Fibroblast of lung (primary cell): ENCODE results near the gene ROM1. TPM values are rescaled to one million over a fixed set of nuclear protein-coding genes. Genes with fewer than 3 reads are reported as not detected.

ENCODE experiments used
- DNase-seq, 2 donors: peaks; one replicate each; pipeline versions ENCODE4 v3.0.0 to v3.0.0-alpha.2; 2010; ENCODE audit warnings: low read depth in 2 of 2
- H2AFZ ChIP-seq: 2 replicates; pipeline ENCODE4 v1.5.1; 2012; ENCODE audit warnings: low read length, control low read depth, inconsistent platforms
- H3K27ac ChIP-seq: 2 replicates; pipeline ENCODE4 v1.5.1; 2011; ENCODE audit warnings: low read length, control low read depth; ENCODE audit not compliant: insufficient read depth
- H3K27me3 ChIP-seq: 2 replicates; pipeline ENCODE4 v1.5.1; 2011; ENCODE audit warnings: mild to moderate bottlenecking, low read length; ENCODE audit not compliant: control insufficient read depth, insufficient read depth
- H3K36me3 ChIP-seq: 2 replicates; pipeline ENCODE4 v1.5.1; 2011; ENCODE audit warnings: low read length; ENCODE audit not compliant: control insufficient read depth, insufficient read depth
- H3K4me1 ChIP-seq: 2 replicates; pipeline ENCODE4 v1.5.1; 2011; ENCODE audit warnings: low read length; ENCODE audit not compliant: control insufficient read depth, insufficient read depth; ENCODE audit errors: extremely low read depth
- H3K4me2 ChIP-seq: 2 replicates; pipeline ENCODE4 v1.5.1; 2011; ENCODE audit warnings: low read length, control low read depth; ENCODE audit not compliant: insufficient read depth; ENCODE audit errors: extremely low read depth
- H3K4me3 ChIP-seq, 4 experiments: fragments of 200-600 bp in 1 of 4; sonication (generic) in 1 of 4; replicated peaks in 1 of 4; 2 replicates each; pipeline ENCODE4 v1.5.1; 2011 to 2016; ENCODE audit warnings: low read length in 4 of 4, low read depth in 3 of 4, mild to moderate bottlenecking in 3 of 4, control low read depth in 2 of 4, inconsistent platforms in 1 of 4, mixed read lengths in 1 of 4; ENCODE audit not compliant: insufficient read depth in 1 of 4; ENCODE audit errors: control extremely low read depth in 1 of 4
- H3K79me2 ChIP-seq: 2 replicates; pipeline ENCODE4 v1.5.1; 2012; ENCODE audit warnings: mild to moderate bottlenecking, low read length, inconsistent platforms; ENCODE audit not compliant: control insufficient read depth, insufficient read depth
- H3K9ac ChIP-seq: 2 replicates; pipeline ENCODE4 v1.5.1; 2011; ENCODE audit warnings: mild to moderate bottlenecking, low read length, control low read depth; ENCODE audit not compliant: insufficient read depth
- H3K9me3 ChIP-seq: 2 replicates; pipeline ENCODE4 v1.5.1; 2012; ENCODE audit warnings: low read depth, low read length; ENCODE audit not compliant: control insufficient read depth, insufficient read depth
- H4K20me1 ChIP-seq: 2 replicates; pipeline ENCODE4 v1.5.1; 2011; ENCODE audit warnings: low read length; ENCODE audit not compliant: control insufficient read depth, insufficient read depth; ENCODE audit errors: extremely low read depth
- CTCF ChIP-seq, 2 donors: IDR thresholded peaks in 1 of 2; conservative IDR thresholded peaks in 1 of 2; 1 replicate in 1 of 2; 2 replicates in 1 of 2; pipeline ENCODE4 v1.5.1; 2011 to 2012; ENCODE audit warnings: low read length in 2 of 2, control low read depth in 1 of 2, inconsistent platforms in 1 of 2, low read depth in 1 of 2, mild to moderate bottlenecking in 1 of 2
- EZH2 ChIP-seq: IDR thresholded peaks from 2 replicates; pipeline ENCODE4 v1.5.1; 2012; ENCODE audit warnings: low read length, control low read depth, mild to moderate bottlenecking; ENCODE audit errors: missing control alignments
- polyA plus RNA-seq, 2 donors: library from polyadenylated mRNA; depleted of rRNA in 1 of 2; stranded (reverse) in 1 of 2; unstranded in 1 of 2; fragments of >200 nt; gene quantifications; 2 replicates each; pipeline ENCODE4 v1.2.1, GENCODE V29; 2011 to 2012; ENCODE audit warnings: missing spikeins in 1 of 2
- total RNA-seq: library from RNA; depleted of rRNA; stranded (reverse); fragments of >200 nt; gene quantifications from 2 replicates; pipeline ENCODE4 v1.2.1, GENCODE V29; 2014

The ROM1 gene
- total and polyA plus RNA-seq, 2 donors (not counting 1 experiment from before 2014, with no cell fraction given): 1.7 to 9.9 TPM

GRCh38 chr11:62599901-62600300, 13.2 kb upstream of the ROM1 start:
- peak overlapping the region; percentile 77 to 93 (median 89) for H3K4me3 ChIP-seq
- H3K4me1 ChIP-seq: peaks cover 6% of the 10 kb centered on the region
- peak overlapping the region; percentile 92 for H3K27ac ChIP-seq
- TF ChIP-seq EZH2 (no peak), CTCF (conservative IDR thresholded peaks at IDR 0.05 in 1 of 2, IDR thresholded peaks at IDR 0.05 in 1 of 2; ENCODE audit: low read depth in 1 of 2, low read length in 2 of 2) (no peak)
- H2AFZ ChIP-seq: no peak overlapping the region
- H3K36me3 ChIP-seq: peaks cover 18% of the 10 kb centered on the region
- no peaks in the 10 kb centered on the region for H3K27me3 ChIP-seq
- no peaks in the 10 kb centered on the region for H3K9me3 ChIP-seq
- peak overlapping the region; percentile 88 for H3K4me2 ChIP-seq
- H3K79me2 ChIP-seq: peaks cover 37% of the 10 kb centered on the region
- no peak for DNase-seq
- H4K20me1 ChIP-seq: no peaks in the 10 kb centered on the region
- peak overlapping the region; percentile 94 for H3K9ac ChIP-seq

- no peaks in the 10 kb centered on the region for H3K27me3 ChIP-seq
- peaks cover 6% of the 10 kb centered on the region for H3K4me1 ChIP-seq
- TF ChIP-seq EZH2 (no peak), CTCF (conservative IDR thresholded peaks at IDR 0.05 in 1 of 2, IDR thresholded peaks at IDR 0.05 in 1 of 2; ENCODE audit: low read depth in 1 of 2, low read length in 2 of 2) (no peak)
- H3K4me2 ChIP-seq: peak overlapping the region; percentile 88
- no peaks in the 10 kb centered on the region for H3K9me3 ChIP-seq
- peak overlapping the region; percentile 92 for H3K27ac ChIP-seq
- H2AFZ ChIP-seq: no peak overlapping the region
- peak overlapping the region; percentile 94 for H3K9ac ChIP-seq
- DNase-seq: no peak
- H3K4me3 ChIP-seq: peak overlapping the region; percentile 77 to 93 (median 89)
- peaks cover 37% of the 10 kb centered on the region for H3K79me2 ChIP-seq
- peaks cover 20% of the 10 kb centered on the region for H3K36me3 ChIP-seq
- no peaks in the 10 kb centered on the region for H4K20me1 ChIP-seq
Observed at GRCh38 chr11:62600367-62601121, 12.5 kb upstream of the ROM1 start.

GRCh38 chr11:62601122-62601371, 12.0 kb upstream of the ROM1 start:
- no peaks in the 10 kb centered on the region for H4K20me1 ChIP-seq
- H3K4me2 ChIP-seq: peak overlapping the region; percentile 88
- no peaks in the 10 kb centered on the region for H3K27me3 ChIP-seq
- TF ChIP-seq EZH2: no peak
- no peak for TF ChIP-seq CTCF (conservative IDR thresholded peaks at IDR 0.05 in 1 of 2, IDR thresholded peaks at IDR 0.05 in 1 of 2; ENCODE audit: low read depth in 1 of 2, low read length in 2 of 2)
- peak overlapping the region; percentile 94 for H3K9ac ChIP-seq
- H3K9me3 ChIP-seq: no peaks in the 10 kb centered on the region
- H2AFZ ChIP-seq: no peak overlapping the region
- peak overlapping the region; percentile 77 to 93 (median 89) for H3K4me3 ChIP-seq
- peaks cover 21% of the 10 kb centered on the region for H3K36me3 ChIP-seq
- DNase-seq: no peak
- peak overlapping the region; percentile 92 for H3K27ac ChIP-seq
- H3K4me1 ChIP-seq: peaks cover 6% of the 10 kb centered on the region
- peaks cover 37% of the 10 kb centered on the region for H3K79me2 ChIP-seq
